Umbilical cord (tissue), 2 donors: ENCODE measurements around the gene MMP25. TPM values are rescaled to one million over a fixed set of nuclear protein-coding genes. Genes with fewer than 3 reads are reported as not detected.
A peak's percentile ranks its signal among the peaks of the same experiment; 100 is the strongest.

Source experiments
- DNase-seq: peaks from one replicate; pipeline ENCODE4 v3.0.0-alpha.2; 2015; ENCODE audit warnings: low spot score
- total RNA-seq: library from RNA; depleted of rRNA; stranded (reverse); fragments of >200 nt; gene quantifications from one replicate; pipeline ENCODE4 v1.2.3, GENCODE V29; 2014; ENCODE audit warnings: low replicate concordance; ENCODE audit not compliant: insufficient read depth

Gene MMP25
- 0.24 TPM for total RNA-seq

- no peak for DNase-seq
Observed at GRCh38 chr16:3045758-3046640, at the start of gene MMP25. MMP25 (plus strand) TSS chr16:3046561; CDS start chr16:3046918, 357 bp downstream.

DNA sequence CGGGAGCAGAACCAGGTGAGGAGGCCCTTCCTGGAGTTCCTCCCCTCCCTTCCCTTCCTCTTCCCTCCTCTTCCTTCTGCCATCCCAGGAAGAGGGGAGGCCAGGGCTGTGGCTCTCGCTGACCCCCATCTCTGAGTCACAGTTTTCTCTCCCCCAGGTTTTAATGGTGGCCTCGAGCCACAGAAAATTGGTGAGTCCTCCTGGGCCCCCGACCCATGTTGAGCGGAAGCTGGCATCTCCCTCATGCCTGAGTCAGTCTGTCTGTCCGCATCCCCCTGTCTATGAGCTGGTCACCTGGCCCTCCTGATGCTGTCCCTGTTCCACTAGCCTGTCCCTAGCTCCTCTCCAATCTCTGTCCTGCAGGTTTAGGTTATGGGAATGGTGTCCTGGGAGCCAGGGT, 46.4 kb upstream of the MMP25 start:
- DNase-seq = no peak

- DNase-seq = no peak
Observed at GRCh38 chr16:3000540-3000939, 45.8 kb upstream of the MMP25 start.

GRCh38 chr16:3001316-3001715, 45.0 kb upstream of the MMP25 start:
- no peak for DNase-seq

DNA sequence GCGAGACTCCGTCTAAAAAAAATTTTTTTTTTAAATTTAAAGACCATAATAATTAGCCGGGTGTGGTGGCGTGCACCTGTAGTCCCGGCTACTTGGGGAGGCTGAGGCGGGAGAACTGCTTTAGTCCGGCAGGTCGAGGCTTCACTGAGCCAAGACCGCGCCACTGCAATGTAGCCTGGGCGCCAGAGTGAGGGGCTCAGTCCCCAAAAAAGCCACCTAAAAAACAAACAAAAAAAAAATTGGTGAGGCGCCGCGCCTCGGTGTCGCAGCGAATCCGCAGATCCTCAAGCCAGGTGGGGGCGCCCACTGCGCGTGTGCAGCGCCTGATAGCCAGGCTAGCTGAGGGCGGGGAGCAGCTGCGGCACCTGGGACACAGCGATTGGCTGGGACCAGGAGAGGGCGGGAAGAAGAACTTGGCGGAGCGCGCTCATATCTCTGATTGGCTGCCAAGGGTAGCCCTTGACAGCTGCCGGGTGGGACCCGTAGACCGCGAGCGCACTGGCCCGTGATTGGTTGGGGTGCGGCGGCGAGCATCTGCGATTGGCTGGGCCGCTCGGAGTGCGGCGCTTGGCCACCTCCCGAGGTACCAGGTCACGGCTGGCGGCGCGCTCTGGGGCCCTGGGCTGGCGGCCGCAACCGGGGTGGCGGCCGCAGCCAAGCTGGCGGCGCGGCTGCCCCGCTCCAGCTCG, 42.6 kb upstream of the MMP25 start:
- peak; percentile 99 for DNase-seq

GRCh38 chr16:3004319-3004718, 42.0 kb upstream of the MMP25 start:
- DNase-seq = no peak

- DNase-seq = no peak
Observed at GRCh38 chr16:3004781-3005284, 41.5 kb upstream of the MMP25 start.

GRCh38 chr16:3007059-3007956, 39.1 kb upstream of the MMP25 start:
- no peak for DNase-seq

DNA sequence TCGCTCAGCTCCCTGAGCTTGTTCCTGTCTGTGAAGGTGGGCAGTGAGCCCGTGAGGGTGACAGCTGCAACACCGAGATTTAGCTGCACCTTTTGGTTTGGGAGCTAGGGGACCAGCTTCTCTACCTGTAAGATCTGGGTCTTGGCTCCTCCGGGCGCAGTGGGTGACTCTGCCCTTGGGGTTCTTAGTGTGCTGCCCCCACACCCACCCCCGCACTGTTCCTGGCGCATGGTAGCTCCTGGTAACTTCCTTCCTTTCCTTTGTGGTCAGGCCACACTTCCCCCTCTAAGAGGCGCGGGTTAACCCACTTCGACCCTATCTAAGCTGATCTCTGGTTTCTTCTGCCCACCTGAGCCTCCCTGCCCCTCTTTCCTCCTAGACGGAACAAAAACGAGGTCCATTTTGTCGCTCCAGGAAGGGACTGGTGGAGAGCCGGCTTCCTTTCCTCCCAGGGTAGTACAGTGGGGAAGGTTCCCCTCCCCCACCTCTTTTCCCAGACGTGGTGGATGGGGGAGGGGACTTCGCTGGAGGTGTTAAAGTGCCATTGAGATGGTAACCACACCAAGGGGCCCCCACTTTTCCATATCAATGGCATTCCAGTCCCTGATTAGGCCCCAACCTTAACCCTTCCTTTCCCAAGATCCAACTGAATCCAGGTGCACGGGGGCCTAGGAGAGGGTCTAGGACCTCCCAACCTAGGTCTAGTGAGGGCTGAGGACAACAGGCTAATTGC, 38.2 kb upstream of the MMP25 start:
- no peak for DNase-seq

- no peak for DNase-seq
Observed at GRCh38 chr16:3008690-3009037, 37.7 kb upstream of the MMP25 start.

DNA sequence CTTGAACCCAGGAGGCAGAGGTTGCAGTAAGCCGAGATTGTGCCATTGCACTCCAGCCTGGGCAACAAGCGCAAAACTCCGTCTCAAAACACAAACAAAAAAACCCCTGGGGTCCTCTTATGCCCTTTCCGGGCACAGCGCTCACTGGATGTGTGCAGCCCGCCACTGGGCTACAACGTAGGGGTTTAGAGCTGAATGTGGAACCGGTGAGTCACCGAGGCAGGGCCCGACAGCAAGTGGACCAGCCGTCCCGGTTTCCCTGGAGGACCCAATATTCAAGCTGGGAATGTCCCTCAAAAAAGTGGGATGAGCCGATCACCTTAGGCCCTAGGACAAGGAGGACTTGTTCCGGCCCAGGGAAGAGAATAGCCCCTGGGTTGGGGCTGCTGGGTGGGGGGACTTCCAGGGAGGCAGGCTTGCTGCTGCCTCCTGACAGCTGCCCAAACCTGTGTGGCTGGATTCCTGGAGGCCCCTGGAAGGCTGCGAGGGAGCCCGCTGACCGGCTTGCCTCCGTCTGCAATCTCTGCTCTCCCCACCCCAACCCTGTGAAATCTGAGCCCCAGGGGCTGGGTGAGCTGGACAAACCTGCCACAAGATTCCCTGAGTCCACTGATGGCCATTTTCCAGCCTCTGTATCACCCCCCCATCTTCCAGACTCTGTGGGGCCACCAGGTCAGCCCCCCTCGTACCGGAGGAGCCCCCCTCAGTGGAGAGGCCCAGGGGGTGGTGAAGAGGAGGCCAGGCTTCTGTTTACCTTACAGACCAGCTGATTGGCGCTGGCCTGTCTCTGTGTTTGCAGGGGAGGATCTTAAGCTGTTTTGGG, 36.6 kb upstream of the MMP25 start:
- DNase-seq = peak; percentile 80

DNA sequence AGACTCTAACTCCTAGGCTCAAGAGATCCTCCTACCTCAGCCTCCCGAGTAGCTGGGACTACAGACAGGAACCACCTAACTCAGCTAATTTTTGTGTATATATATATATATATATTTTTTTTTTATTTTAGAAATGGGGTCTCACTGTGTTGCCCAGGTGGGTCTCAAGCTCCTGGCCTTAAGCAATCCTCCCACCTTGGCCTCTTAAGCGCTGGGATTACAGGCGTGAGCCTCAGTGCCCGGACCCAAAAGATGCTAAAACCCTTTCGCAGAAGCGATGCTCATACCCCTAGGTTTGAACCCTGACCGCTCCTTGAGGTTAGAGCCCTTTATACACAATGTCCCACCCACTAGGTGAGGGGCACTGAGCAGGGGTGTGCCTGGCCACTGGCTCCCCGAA, 35.9 kb upstream of the MMP25 start:
- no peak for DNase-seq

GRCh38 chr16:3012246-3012645, 34.1 kb upstream of the MMP25 start:
- no peak for DNase-seq

DNA sequence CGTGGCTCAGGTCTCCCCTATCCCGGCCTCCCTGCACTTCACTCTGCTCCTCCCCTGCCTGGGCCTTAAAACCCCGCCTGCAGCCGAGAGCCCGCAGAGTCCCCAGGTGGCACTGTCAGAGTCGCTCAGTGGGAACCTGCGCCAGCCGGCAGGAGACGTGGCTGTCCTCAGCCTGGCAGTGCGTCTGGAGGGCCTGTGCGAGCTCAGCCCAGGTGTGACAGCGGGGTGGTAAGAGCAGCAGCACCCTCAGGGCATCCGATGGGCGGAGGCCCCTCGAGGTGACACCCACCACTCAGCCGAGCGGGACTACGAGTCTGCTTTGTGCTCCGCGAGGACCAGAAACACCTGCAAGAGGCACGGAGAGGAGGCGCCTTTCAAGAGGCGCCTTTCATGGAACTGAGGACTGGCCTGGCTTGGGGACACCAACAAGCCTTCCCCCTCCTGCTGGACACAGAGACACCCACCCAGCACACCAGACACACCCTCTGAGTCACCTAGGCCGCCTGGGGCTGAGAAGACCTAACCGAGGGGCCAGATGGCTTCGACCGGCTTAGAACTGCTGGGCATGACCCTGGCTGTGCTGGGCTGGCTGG, 33.4 kb upstream of the MMP25 start, which contains the start of gene CLDN9:
TSS of gene CLDN9 (plus strand) at position 96 of the 593 bp plus-strand sequence. CDS start at position 536, 440 bp downstream.
- DNase-seq = no peak

- no peak for DNase-seq
Observed at GRCh38 chr16:3013491-3013951, 32.8 kb upstream of the MMP25 start.

DNA sequence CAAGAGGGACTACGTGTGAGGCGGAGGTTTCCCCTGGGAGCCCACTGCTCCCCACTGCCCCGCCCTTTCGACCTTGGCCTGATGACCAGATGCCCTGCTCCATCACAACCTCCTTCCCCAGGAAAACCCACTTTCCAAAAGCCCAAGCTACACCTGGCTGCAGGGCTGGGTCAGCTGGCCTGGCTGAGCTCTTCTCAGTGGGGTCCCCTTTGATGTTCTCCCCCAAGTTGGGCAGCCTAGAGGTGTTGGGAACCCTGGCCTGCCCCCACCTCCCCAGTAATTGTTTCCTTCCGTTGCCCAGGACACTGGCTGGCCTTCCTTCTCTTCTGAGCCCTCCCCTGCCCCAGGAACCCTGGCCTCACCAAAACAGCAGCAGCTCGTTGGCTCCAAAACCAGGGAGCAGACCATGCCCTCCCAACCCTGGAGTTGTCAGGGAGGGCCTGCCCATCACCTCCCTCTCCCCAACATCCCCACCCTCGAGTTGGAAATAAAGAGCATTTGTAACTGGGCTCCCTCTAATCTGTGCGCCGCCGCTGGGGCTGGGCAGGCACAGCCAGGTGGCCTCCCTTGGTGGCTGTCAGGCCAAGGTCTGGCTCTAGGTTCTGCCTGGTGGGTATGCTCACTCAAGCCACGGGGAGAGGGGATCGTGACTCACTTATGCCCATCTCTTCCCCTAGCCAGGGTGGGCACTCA, 32.2 kb upstream of the MMP25 start:
- no peak for DNase-seq

DNA sequence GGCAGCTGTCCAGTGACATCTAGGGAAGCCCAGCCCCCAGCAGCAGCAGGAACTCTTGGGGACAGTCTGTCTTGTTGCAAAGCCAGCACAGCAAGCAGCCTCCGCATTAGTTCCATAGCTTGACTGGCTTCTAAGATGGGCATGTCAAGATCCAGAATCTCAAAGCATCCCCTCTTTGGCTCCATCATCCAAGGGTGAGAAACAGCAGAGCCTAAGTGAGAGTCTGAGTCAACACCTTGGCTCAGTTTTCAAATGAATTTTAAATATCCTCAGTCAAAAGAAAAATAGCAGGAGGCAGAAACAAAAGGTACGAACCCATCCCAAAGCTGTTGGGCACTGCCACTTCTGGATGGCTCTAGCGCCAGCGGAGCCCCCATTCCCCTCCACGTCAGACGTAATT, 31.4 kb upstream of the MMP25 start:
- DNase-seq = no peak

GRCh38 chr16:3015865-3016521, 30.4 kb upstream of the MMP25 start:
- no peak for DNase-seq
